Upper lobe of left lung (tissue), 4 donors: ENCODE measurements around the gene HIF1AN.

Experiments
- EP300 ChIP-seq, 4 donors: sonication (generic); formaldehyde crosslinking; IDR thresholded peaks; one replicate each; pipeline ENCODE4 v1.5.1; 2017; ENCODE audit warnings: antibody characterized with exemption in 4 of 4, control low read depth in 2 of 4
- POLR2A ChIP-seq, 4 donors: fragments of 450-650 bp; IDR thresholded peaks; one replicate each; pipeline ENCODE4 v1.5.1; 2016 to 2017; ENCODE audit warnings: antibody characterized with exemption in 4 of 4, mild to moderate bottlenecking in 2 of 4
- TF ChIP-seq, protein P1 (sequence below), 6 experiments: fragments of 450-650 bp in 4 of 6; fragments of 200-600 bp in 2 of 6; sonication (generic) in 2 of 6; IDR thresholded peaks; one replicate each; pipeline ENCODE4 v1.5.1; 2016 to 2019; ENCODE audit warnings: antibody characterized with exemption in 6 of 6

DNA sequence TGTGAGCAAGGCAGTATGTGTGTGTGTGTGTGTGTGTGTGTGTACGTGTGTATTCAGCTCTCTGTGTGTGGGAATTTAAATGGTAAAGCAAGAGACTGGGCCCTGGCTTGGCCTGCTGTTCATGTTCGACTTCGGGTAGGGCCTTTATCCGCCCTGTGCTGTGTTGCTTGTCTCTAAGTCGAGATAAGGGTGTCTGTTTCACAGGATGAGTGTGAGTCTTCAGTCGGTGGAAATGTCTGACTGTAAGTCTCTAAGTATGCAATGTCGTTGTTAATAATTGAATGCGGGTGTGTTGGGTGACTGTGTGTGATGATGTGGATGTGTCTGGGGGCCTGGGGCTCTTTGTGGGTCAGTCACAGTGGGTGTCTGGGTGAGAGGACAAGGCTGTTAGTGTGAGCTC, 34.8 kb downstream of the HIF1AN start:
- TF ChIP-seq, protein P1, sequence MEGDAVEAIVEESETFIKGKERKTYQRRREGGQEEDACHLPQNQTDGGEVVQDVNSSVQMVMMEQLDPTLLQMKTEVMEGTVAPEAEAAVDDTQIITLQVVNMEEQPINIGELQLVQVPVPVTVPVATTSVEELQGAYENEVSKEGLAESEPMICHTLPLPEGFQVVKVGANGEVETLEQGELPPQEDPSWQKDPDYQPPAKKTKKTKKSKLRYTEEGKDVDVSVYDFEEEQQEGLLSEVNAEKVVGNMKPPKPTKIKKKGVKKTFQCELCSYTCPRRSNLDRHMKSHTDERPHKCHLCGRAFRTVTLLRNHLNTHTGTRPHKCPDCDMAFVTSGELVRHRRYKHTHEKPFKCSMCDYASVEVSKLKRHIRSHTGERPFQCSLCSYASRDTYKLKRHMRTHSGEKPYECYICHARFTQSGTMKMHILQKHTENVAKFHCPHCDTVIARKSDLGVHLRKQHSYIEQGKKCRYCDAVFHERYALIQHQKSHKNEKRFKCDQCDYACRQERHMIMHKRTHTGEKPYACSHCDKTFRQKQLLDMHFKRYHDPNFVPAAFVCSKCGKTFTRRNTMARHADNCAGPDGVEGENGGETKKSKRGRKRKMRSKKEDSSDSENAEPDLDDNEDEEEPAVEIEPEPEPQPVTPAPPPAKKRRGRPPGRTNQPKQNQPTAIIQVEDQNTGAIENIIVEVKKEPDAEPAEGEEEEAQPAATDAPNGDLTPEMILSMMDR (IDR thresholded peaks at IDR 0.05), result no peak
- TF ChIP-seq POLR2A (IDR thresholded peaks at IDR 0.05), result no peak
- TF ChIP-seq EP300 (IDR thresholded peaks at IDR 0.05), result no peak
